ENCODE measurements around the gene KARS1. TPM values are rescaled to one million over a fixed set of nuclear protein-coding genes. Genes with fewer than 3 reads are reported as not detected.

KARS1 gene
- total RNA-seq, 1 experiment from 2014 or later, result 207 TPM

- no peaks in the 10 kb centered on the region for H3K9me3 Mint-ChIP-seq (ENCODE audit: low read depth, unreplicated experiment)
- H3K4me1 Mint-ChIP-seq (ENCODE audit: low read depth, unreplicated experiment), result no peaks in the 10 kb centered on the region
- CTCF ChIA-PET, result interaction anchor here (0.6 kb wide), 1 partner anchor 42 kb away, joined by 3 read pairs; no protein-coding TSS in a partner anchor
- no peak for DNase-seq
- H3K36me3 Mint-ChIP-seq (ENCODE audit: insufficient read depth, unreplicated experiment), result peaks cover 12% of the 10 kb centered on the region
- no peak overlapping the region for H3K27ac Mint-ChIP-seq (ENCODE audit: unreplicated experiment)
- no peaks in the 10 kb centered on the region for H3K27me3 Mint-ChIP-seq (ENCODE audit: unreplicated experiment)
- intact Hi-C loops (cut with micrococcal nuclease; ENCODE audit: unreplicated experiment), result no loop called here
- TF ChIP-seq, protein P1, sequence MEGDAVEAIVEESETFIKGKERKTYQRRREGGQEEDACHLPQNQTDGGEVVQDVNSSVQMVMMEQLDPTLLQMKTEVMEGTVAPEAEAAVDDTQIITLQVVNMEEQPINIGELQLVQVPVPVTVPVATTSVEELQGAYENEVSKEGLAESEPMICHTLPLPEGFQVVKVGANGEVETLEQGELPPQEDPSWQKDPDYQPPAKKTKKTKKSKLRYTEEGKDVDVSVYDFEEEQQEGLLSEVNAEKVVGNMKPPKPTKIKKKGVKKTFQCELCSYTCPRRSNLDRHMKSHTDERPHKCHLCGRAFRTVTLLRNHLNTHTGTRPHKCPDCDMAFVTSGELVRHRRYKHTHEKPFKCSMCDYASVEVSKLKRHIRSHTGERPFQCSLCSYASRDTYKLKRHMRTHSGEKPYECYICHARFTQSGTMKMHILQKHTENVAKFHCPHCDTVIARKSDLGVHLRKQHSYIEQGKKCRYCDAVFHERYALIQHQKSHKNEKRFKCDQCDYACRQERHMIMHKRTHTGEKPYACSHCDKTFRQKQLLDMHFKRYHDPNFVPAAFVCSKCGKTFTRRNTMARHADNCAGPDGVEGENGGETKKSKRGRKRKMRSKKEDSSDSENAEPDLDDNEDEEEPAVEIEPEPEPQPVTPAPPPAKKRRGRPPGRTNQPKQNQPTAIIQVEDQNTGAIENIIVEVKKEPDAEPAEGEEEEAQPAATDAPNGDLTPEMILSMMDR (IDR thresholded peaks at IDR 0.05; ENCODE audit: unreplicated experiment), result no peak
- BruUV-seq (replicated peaks), result no TSS peak
- no peak overlapping the region for H3K4me3 Mint-ChIP-seq (ENCODE audit: low read depth, unreplicated experiment)
Measured at GRCh38 chr16:75579281-75579834, 68.1 kb downstream of the KARS1 start.

- H3K36me3 Mint-ChIP-seq (ENCODE audit: insufficient read depth, unreplicated experiment), result peaks cover 12% of the 10 kb centered on the region
- H3K27ac Mint-ChIP-seq (ENCODE audit: unreplicated experiment), result no peak overlapping the region
- intact Hi-C loops (cut with micrococcal nuclease; ENCODE audit: unreplicated experiment), result no loop called here
Measured at GRCh38 chr16:75578725-75579124, 68.7 kb downstream of the KARS1 start.

GRCh38 chr16:75578212-75578611 lies 69.3 kb downstream of the KARS1 start:
- DNase-seq, result no peak
- H3K36me3 Mint-ChIP-seq (ENCODE audit: insufficient read depth, unreplicated experiment), result peaks cover 15% of the 10 kb centered on the region
- H3K27me3 Mint-ChIP-seq (ENCODE audit: unreplicated experiment), result no peaks in the 10 kb centered on the region
- no TSS peak for BruUV-seq (replicated peaks)
- intact Hi-C loops (cut with micrococcal nuclease; ENCODE audit: unreplicated experiment), result no loop called here
- H3K4me3 Mint-ChIP-seq (ENCODE audit: low read depth, unreplicated experiment), result no peak overlapping the region
- TF ChIP-seq, protein P1 (IDR thresholded peaks at IDR 0.05; ENCODE audit: unreplicated experiment), result no peak
- no peaks in the 10 kb centered on the region for H3K4me1 Mint-ChIP-seq (ENCODE audit: low read depth, unreplicated experiment)
- H3K27ac Mint-ChIP-seq (ENCODE audit: unreplicated experiment), result no peak overlapping the region
- no peaks in the 10 kb centered on the region for H3K9me3 Mint-ChIP-seq (ENCODE audit: low read depth, unreplicated experiment)
- CTCF ChIA-PET, result no interaction called here

More at GRCh38 chr16:75578725-75579124, 68.7 kb downstream of the KARS1 start:
- no TSS peak for BruUV-seq (replicated peaks)
- TF ChIP-seq, protein P1 (IDR thresholded peaks at IDR 0.05; ENCODE audit: unreplicated experiment), result no peak
- CTCF ChIA-PET, result no interaction called here
- Mint-ChIP-seq H3K9me3 (ENCODE audit: low read depth, unreplicated experiment) (no peaks in the 10 kb centered on the region), H3K4me3 (ENCODE audit: low read depth, unreplicated experiment) (no peak overlapping the region), H3K4me1 (ENCODE audit: low read depth, unreplicated experiment) (no peaks in the 10 kb centered on the region), H3K27me3 (ENCODE audit: unreplicated experiment) (no peaks in the 10 kb centered on the region)
- DNase-seq, result no peak

Other genes starting within 250 kb of the KARS1 start
- 64.1 and 70.9 TPM in 2 replicates for gene CFDP1, start 214.2 kb downstream of the KARS1 start, total RNA-seq (2022)
- 48.4 and 52.5 TPM in 2 replicates for gene TMEM170A, start 183.0 kb downstream of the KARS1 start, total RNA-seq (2022)
- 3.3 and 4.3 TPM in 2 replicates for gene CHST6, start 152.2 kb downstream of the KARS1 start, total RNA-seq (2022)
- 0.42 and 0.64 TPM in 2 replicates for gene CHST5, start 111.6 kb downstream of the KARS1 start, total RNA-seq (2022)
- gene TMEM231, start 91.4 kb downstream of the KARS1 start, total RNA-seq (2022), result 17.6 and 23.8 TPM in 2 replicates
- gene GABARAPL2, start 81.3 kb downstream of the KARS1 start, total RNA-seq (2022), result 112 and 123 TPM in 2 replicates
- 90.4 and 111 TPM in 2 replicates for gene ADAT1, start 24.4 kb downstream of the KARS1 start, total RNA-seq (2022)
- gene TERF2IP, start 108 bp upstream of the KARS1 start, total RNA-seq (2022), result 45.3 and 48.3 TPM in 2 replicates
- gene CPHXL2, start 29.3 kb upstream of the KARS1 start, total RNA-seq (2022), result not detected in 2 replicates
- gene DUXB, start 53.8 kb upstream of the KARS1 start, total RNA-seq (2022), result not detected in 2 replicates
- not detected in 2 replicates for gene CPHXL, start 78.8 kb upstream of the KARS1 start, total RNA-seq (2022)